Colonic mucosa (tissue), 4 donors: ENCODE measurements around the gene PGK1. TPM values are rescaled to one million over a fixed set of nuclear protein-coding genes. Genes with fewer than 3 reads are reported as not detected.
"Not testable (repeated sequence)": the region's sequence is repeated elsewhere in the genome, so short reads cannot be mapped to it uniquely, and the experiment has no call there.

Source experiments
- DNase-seq: peaks from one replicate; pipeline ENCODE4 v3.0.0-alpha.2; 2020
- H3K27ac ChIP-seq: fragments of 200-600 bp; one replicate; pipeline ENCODE4 v1.8.0; 2021
- H3K27me3 ChIP-seq: fragments of 200-600 bp; one replicate; pipeline ENCODE4 v1.8.0; 2021
- H3K36me3 ChIP-seq: fragments of 200-600 bp; one replicate; pipeline ENCODE4 v1.8.0; 2021
- H3K4me1 ChIP-seq: fragments of 200-600 bp; one replicate; pipeline ENCODE4 v1.8.0; 2021; ENCODE audit warnings: mild to moderate bottlenecking
- H3K4me3 ChIP-seq: fragments of 200-600 bp; one replicate; pipeline ENCODE4 v1.8.0; 2021
- H3K9ac ChIP-seq, 2 donors: one replicate each; pipeline ENCODE4 v1.7.0; 2013; ENCODE audit warnings: control low read depth in 2 of 2, low read depth in 2 of 2, low read length in 2 of 2
- H3K9me3 ChIP-seq: fragments of 200-600 bp; one replicate; pipeline ENCODE4 v1.8.0; 2021
- intact Hi-C: fragments of 100-400 bp; cut with DNase I; formaldehyde crosslinking; loops from one replicate; pipeline ENCODE4 v1.14.1; 2022
- total RNA-seq, 2 donors: library from RNA; stranded (reverse); fragmentation: NEBNext Ultra II Directional in 1 of 2; extraction: Animal tissue kit (Norgen Biotek cat#: 25700) in 1 of 2; gene quantifications; one replicate each; pipeline ENCODE4 v1.2.1, GENCODE V29; 2021
- TF ChIP-seq, protein P1 (sequence below): fragments of 200-600 bp; IDR thresholded peaks from one replicate; pipeline ENCODE4 v1.8.0; 2022; ENCODE audit warnings: antibody characterized with exemption, mild to moderate bottlenecking
- donor health status: healthy.
- donor health status: DM: no; HTN: no; CAD: no.
- donor health status: DM: no; HTN: no; CAD: no.

PGK1 gene
- total RNA-seq, 2 donors from 2014 or later, result 500 to 706 TPM

DNA sequence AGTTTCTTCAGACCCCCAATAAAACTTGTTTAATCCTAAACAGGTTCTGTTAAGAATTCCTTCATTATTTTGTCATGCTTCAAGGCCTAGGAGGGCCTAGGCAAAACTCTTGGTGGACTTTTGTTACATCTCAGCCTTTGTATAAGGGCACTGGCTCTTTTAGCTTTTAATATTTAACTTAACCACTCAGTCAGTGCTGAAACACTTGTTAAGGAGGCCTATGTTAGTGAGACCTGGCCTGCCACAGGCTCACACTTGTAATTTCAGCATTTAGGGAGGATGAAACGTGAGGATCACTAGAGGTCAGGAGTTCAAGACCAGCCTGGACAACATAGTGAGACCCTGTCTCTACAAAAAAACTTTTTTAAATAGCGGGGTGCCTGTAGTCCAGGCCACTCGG, 32.7 kb upstream of the PGK1 start:
- H3K9ac ChIP-seq, result no peak overlapping the region
- TF ChIP-seq, protein P1, sequence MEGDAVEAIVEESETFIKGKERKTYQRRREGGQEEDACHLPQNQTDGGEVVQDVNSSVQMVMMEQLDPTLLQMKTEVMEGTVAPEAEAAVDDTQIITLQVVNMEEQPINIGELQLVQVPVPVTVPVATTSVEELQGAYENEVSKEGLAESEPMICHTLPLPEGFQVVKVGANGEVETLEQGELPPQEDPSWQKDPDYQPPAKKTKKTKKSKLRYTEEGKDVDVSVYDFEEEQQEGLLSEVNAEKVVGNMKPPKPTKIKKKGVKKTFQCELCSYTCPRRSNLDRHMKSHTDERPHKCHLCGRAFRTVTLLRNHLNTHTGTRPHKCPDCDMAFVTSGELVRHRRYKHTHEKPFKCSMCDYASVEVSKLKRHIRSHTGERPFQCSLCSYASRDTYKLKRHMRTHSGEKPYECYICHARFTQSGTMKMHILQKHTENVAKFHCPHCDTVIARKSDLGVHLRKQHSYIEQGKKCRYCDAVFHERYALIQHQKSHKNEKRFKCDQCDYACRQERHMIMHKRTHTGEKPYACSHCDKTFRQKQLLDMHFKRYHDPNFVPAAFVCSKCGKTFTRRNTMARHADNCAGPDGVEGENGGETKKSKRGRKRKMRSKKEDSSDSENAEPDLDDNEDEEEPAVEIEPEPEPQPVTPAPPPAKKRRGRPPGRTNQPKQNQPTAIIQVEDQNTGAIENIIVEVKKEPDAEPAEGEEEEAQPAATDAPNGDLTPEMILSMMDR, result no peak
- H3K27ac ChIP-seq, result no peak overlapping the region
- DNase-seq, result no peak
- no peak overlapping the region for H3K4me3 ChIP-seq
- H3K9me3 ChIP-seq, result no peaks in the 10 kb centered on the region
- H3K4me1 ChIP-seq, result no peaks in the 10 kb centered on the region
- H3K27me3 ChIP-seq, result no peaks in the 10 kb centered on the region
- no peaks in the 10 kb centered on the region for H3K36me3 ChIP-seq
- intact Hi-C loops, result no loop called here

DNA sequence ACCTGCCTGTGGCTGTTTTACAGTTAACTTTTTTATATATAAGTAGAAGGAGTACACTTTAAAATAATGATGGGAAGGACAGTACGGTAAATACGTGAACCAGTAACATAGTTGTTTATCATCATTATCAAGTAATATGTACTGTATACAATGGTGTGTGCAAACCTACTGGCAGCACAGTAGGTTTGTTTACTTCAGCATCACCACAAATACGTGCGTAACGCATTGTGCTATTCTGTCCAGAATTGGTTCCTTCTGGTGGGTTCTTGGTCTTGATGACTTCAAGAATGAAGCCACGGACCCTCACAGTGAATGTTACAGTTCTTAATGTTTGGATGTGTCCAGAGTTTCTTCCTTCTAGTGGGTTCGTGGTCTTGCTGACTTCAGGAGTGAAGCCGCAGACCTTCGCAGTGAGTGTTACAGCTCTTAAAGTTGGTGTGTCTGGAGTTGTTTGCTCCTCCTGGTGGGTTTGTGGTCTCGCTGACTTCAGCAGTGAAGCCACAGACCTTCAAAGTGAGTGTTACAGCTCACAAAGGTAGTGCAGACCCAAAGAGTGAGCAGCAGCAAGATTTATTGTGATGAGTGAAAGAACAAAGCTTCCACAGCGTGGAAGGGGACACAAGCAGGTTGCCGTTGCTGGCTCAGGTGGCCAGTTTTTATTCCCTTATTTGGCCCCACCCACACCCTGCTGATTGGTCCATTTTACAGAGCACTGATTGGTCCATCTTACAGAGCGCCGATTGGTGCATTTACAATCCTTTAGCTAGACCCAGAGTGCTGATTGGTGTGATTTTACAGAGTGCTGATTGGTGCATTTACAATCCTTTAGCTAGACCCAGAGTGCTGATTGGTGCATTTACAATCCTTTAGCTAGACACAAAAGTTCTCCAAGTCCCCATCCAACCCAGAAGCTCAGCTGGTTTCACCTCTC, 30.6 kb upstream of the PGK1 start:
- H3K9ac ChIP-seq, H3K36me3 ChIP-seq, H3K27me3 ChIP-seq, H3K4me1 ChIP-seq, H3K4me3 ChIP-seq, DNase-seq, H3K27ac ChIP-seq, H3K9me3 ChIP-seq, intact Hi-C loops: not testable (repeated sequence)

DNA sequence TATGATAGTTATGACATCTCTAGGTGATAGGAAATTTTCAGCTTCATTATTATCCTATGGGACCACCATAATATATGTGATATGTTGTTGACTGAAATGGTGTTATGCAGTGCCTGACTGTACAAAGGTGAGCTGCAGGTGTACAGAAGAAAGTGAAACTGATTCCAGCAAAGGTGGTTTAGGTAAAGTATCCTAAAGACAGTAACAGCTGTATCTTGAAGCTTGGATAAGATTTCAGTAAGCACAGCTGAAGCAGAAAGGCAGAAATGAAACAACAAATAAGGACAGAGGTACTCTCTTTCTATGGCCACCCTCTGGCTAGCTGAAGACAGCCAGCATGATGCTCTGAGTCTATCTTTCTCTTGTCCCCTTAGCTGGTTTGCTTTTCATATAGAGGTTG, 30.0 kb upstream of the PGK1 start:
- Histone ChIP-seq H3K4me1 (no peaks in the 10 kb centered on the region), H3K36me3 (no peaks in the 10 kb centered on the region), H3K9me3 (no peaks in the 10 kb centered on the region), H3K27ac (no peak overlapping the region), H3K4me3 (no peak overlapping the region), H3K9ac (no peak overlapping the region), H3K27me3 (no peaks in the 10 kb centered on the region)
- DNase-seq, result no peak
- intact Hi-C loops, result no loop called here
- TF ChIP-seq, protein P1, result no peak

DNA sequence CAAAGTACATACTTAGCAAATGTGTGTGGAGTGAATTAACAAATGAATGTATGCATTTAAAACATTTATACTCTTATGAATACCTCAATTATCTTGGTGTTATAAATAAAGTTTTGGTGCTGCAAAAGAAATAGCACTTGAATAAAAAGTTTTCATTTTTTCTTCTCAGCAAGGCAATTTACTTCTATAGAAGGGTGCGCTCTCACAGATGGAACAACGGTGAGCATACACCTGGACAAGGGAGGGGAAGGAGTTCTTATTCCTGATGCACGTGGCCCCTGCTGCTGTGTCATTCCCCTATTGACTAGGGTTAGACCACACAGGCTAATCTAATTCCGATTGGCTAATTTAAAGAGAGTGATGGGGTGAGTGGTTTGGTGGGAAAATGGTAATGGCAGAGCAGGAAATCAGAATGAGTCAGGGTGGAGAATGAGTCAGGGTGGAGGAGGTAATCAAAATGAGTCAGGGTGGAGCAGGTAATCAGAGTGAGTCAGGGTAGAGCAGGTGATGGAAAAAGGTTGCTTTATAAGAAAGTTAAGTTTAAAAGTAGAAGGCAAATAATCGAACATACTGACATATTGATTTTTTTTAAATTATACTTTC, 28.2 kb upstream of the PGK1 start:
- DNase-seq, result no peak
- Histone ChIP-seq H3K4me1 (no peaks in the 10 kb centered on the region), H3K9me3 (no peaks in the 10 kb centered on the region), H3K9ac (no peak overlapping the region), H3K36me3 (no peaks in the 10 kb centered on the region), H3K27ac (no peak overlapping the region), H3K27me3 (no peaks in the 10 kb centered on the region), H3K4me3 (no peak overlapping the region)
- TF ChIP-seq, protein P1, result no peak
- intact Hi-C loops, result no loop called here

DNA sequence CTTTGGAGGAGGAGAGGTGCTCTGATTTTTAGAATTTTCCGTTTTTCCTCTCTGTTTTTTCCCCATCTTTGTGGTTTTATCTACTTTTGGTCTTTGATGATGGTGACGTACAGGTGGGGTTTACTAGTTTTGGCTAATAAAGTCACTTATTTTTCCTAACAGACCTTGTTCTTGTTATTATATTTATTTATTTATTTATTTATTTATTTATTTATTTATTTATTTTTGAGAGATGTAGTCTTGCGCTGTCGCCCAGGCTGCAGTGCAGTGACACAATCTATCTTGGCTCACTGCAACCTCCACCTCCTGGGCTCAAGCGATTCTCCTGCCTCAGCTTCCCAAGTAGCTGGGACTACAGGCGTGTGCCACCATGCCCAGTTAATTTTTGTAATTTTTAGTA, 22.6 kb upstream of the PGK1 start:
- H3K4me1 ChIP-seq, H3K36me3 ChIP-seq, H3K9ac ChIP-seq, DNase-seq, H3K27me3 ChIP-seq, H3K9me3 ChIP-seq, H3K4me3 ChIP-seq, intact Hi-C loops, H3K27ac ChIP-seq: not testable (repeated sequence)

DNA sequence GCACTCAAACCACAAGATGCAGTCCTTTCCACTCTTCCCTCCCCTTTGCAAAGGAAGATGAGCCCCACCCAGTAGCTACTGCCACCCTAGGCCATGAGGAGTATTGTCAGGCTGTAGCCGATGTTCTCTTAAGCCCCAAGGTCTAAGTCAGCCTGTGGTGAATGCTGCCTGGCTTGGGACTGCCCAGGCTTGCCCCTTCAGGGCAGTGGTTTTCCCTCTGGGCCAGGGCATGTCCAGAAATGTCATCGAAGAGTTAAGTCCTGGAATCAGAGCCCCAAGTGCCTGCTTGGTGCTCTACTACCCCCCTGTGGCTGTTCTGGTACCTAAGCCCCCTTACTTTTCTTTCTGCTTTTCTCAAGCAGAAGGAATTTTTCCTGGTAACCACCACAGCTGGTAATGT, 11.8 kb upstream of the PGK1 start:
- TF ChIP-seq, protein P1, result no peak
- Histone ChIP-seq H3K36me3 (no peaks in the 10 kb centered on the region), H3K27me3 (no peaks in the 10 kb centered on the region), H3K9ac (no peak overlapping the region), H3K4me1 (no peaks in the 10 kb centered on the region), H3K9me3 (no peaks in the 10 kb centered on the region), H3K4me3 (no peak overlapping the region), H3K27ac (no peak overlapping the region)
- intact Hi-C loops, result no loop called here
- no peak for DNase-seq
